GM19023 (cell line): Measurements from ENCODE around the gene CDC25A.

ENCODE experiments used
- ATAC-seq: cut with Tn5 transposase; IDR thresholded peaks from one replicate; pipeline ENCODE4 v1.9.1; 2021; ENCODE audit warnings: mild to moderate bottlenecking, moderate library complexity; ENCODE audit not compliant: unreplicated experiment

Gene CDC25A

DNA sequence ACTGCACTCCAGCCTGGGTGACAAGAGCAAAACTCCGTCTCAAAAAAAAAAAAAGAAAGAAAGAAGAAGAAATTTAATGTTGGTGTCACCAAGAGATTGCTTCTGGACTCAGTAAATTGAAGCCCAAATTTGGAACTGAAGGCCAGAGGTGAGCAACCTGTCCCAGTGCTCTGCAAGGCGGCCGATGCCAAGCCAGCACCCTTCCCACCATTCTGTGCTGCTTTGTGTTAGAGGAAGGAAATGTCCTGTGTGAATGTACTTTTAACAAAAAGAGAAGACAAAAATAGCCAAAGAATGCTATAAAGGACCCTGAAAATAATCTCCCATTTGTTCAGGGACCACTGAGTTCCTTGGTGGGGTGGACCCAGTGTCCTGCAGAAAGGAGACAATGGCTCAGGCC, 44.6 kb downstream of the CDC25A start:
- ATAC-seq, result no peak

DNA sequence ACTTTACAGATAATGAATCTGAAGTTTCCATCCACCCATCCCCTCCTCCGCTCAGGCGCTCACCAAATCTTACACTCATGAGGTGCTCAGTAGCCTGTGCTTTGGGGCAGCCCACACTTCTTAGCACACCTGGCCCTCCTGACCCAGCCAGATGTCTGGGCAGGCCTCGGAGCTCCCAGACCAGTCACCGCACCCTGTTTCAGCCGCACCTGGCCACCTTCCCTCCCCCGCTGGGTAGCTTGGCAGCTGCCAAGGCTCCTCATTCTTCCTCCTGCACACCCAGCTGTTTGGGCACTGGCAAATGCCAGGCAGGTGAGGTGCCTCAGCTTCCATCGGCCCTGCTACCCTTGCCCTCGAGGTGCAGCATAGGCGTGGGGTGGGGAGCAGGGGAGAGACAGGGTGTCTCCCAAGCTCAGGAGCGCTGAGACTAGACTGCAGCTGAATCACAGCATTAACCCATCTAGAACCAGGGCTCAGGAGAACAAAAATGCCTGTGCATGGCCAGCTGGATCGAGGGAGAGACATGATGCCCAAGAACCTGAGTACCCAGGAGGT, 45.8 kb downstream of the CDC25A start:
- ATAC-seq, result no peak

DNA sequence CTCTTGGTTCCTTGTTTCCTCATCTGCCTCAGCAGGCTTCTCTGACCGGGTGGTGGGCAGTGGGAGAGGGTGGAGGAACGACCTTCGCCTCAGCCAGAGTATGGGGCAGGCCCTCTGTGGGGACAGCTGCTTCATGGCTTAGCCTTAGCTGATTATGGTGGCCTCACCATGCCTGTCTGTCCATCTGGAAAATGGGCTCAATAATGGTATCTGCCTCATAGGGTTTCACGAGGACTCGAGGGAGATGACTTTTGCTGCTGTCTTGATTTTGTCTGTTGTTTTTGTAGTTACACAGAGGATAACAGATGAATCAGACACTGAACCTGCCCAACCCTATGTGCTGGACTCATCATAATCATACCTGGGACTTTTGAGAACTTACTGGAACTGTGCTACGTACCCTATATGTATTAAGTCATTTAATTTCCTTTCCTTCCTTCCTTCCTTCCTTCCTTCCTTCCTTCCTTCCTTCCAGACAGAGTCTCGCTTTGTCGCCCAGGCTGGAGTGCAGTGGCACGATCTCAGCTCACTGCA, 46.5 kb downstream of the CDC25A start:
- ATAC-seq, result no peak

DNA sequence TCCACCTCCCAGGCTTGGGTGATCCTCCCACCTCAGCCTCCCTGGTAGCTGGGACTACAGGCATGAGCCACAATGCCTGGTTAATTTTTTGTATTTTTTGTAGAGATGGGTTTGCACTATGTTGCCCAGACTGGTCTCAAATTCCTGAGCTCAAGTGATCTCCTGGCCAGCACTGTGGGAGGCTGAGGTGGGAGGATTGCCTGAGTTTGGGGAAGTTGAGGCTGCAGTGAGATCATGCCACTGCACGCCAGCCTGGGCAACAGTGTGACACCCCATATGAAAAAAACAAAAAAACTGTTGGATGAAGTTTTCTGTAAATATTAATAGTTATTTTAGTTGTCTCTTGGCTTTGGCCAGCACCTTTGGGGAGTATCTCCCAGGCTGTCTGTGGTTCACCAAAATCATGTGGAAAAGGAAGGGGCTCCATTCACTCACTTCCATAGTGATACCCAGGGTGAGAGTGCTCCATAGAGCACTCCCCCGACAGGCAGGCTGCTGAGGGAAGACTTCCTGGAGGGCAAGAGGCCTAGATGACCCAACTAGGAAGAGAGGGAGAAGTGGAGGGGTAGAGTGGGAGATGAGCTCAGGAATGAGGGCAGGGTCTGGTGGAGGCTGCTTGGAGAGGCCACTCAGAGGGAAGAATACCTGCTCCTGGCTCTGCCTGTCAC, 47.1 kb downstream of the CDC25A start:
- no peak for ATAC-seq

DNA sequence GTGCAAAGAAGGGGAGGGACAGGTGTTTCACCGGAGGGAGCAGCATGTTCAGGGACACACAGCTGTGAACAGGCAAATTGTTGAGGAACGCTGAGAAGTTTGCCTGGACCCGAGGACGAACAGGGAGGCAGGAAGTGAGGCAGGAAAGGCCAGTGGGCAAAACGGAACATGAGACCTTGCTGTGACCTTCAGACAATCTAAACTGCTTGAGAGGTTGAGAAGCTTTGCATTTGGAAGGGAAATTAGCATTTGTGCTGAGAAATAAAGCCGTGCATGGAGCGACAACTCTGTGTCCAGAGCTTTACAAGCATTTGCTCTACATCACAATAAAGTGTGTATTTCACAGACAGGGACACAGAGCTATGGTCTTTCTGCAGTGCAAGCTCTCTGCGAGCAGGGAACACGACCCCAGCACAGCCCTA, 47.9 kb downstream of the CDC25A start:
- no peak for ATAC-seq

DNA sequence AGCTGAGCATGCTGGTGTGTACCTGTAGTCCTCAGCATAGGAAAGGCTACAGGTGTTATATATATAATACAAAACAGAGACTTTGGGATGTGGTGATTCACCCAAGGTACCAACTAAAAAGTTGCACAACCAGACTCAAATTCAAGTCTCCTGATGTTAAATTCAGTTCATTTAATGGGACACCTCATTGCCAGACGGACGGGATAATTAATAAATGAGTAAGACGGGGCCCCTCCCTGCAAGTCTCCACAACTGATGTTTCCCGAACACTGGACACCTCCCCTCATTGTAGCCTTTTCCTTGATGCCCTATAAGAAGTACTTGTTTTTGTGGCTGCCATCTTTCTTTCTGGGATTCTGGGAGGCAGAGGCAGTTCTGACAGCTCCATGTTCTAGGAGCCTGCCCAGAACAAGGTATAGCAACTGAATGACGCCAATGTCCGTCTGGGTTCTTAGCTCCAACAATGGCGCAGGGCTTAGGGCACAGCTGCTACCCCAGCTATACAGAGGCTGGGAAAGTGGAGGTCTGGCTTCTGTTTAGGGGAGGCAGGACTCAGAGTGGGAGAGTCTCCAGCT, 50.7 kb downstream of the CDC25A start:
- no peak for ATAC-seq

DNA sequence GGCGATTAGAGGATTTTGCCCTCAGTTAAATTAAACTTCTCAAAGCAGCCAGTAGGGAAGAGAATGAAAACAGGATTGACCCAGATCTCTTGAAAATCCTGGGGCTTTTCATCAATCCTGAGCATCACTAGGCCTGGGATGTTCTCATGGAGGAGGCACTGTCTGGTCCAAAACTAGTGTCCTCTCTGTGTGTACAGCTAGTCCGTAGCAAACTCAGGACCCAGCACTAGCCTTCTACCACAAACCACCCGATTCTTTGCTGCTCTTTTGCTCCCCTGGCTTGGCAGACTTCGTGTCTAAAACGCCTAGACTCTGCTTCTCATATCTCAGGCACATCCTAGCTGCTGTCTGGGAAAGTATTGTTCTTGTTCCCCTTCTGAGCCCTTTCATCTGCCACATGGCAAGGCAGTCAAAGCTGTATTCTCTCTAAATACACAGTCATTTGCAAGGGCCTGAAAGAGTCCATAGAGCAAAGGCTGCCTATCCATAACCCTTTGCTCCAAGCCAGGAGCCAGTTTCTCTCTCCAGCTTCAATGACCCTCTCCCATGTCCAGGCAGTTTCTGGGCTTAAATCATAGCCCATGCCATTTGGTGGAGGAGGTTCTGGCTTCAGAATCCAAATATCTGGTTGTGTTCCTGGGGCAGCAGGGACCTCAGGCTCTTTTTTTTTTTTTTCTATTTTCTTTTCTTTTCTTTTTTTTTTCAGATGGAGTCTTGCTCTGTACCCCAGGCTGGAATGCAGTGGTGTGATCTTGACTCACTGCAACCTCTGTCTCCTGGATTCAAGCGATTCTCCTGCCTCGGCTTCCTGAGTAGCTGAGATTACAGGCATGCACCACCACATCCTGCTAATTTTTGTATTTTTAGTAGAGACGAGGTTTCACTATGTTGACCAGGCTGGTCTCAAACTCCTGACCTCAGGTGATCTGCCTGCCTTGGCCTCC, 52.4 kb downstream of the CDC25A start:
- ATAC-seq, result no peak

DNA sequence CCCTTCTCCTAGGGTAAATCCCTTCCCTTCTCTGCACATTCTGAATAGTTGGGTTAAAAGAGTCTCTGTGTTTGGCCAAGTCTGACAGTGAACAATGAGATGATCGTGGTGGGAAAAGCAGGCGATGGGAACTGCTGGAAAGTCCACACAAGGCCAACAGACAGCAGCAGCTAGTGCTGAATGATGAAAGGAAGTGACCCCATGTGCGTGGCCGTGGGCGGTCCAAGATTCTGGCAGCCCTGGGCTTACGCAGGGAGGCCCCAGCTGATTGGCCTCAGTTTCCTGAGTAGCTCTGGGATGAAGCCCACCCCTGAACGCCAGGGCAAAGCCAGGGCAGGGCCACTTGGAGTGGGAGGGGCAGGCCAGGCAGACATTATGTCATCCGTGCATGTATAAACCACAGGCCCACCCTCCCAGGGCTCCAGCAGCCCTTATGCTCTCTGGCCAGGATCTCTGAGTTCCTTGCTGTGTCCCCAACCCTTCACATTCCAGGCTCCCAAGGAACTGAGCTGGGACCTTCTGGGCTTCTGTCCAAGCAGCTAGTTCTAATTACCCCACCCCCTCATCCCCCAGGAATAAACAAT, 57.8 kb downstream of the CDC25A start:
- ATAC-seq, result no peak

DNA sequence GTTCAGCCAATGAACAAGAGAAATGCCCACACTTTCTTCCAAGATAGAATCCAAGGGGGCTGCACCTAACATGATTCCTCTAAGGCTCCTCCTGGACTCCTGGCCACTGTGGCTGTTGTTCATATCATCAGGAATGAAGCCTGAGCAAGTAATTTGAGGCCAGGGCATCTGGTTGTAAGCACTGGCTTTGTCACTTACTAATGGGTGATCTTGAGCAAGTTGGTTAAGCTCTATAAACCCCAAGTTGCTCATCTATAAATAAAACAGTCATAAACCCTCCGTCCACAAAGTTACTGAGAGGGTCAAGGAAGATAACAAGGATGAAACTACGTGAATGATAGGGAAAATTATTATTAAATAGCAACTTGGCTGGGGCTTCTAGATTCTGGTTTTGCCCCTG, 58.3 kb downstream of the CDC25A start:
- no peak for ATAC-seq

DNA sequence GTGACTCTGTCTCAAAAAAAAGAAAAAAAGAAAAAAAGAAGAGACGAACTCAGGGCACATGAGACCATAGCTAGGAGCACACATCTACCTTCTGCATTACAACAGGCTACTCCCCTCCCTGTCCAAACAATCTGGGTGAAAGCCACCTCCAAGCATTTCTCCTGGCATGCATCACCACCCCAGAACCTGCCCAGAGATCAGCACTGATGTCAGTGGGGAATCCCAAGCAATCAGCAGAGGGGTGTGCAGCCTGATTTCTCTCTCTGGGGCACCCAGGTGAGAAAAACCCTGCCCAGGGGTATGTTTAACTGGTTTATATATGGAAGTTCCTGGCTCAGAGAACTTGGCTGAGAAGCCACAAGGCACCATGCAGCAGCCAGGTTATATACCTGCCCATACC, 59.4 kb downstream of the CDC25A start:
- ATAC-seq, result no peak

DNA sequence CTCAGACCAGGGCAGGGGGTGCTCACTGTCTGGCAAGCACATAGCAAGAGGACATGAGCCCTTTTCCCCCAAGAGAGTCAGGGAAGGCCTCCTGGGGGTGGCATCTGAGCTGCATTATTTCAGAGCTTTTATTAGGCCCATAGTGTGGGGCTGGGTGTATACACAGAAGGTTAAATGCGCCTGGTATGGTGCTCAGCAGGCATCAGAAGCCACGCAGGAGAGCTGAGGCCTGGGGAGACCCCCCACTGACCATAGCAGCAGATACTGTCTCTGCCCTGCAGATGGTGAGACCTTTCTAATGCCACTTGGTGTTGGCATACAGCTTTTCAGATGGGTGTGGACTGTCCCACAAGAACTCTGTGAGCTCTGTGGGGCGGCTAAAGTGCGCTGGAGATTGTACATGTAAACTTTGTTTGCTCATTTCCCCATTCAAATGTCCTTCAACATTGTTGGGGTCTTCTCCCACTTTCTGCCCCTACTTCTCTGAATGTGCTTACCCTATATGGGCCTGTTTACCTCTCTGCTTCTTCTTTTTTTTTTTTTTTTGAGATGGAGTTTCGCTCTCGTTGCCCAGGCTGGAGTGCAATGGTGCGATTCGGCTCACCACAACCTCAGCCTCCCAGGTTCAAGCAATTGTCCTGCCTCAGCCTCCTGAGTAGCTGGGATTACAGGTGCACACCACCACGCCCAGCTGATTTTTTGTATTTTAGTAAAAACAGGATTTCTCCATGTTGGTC, 62.2 kb downstream of the CDC25A start:
- ATAC-seq, result no peak

DNA sequence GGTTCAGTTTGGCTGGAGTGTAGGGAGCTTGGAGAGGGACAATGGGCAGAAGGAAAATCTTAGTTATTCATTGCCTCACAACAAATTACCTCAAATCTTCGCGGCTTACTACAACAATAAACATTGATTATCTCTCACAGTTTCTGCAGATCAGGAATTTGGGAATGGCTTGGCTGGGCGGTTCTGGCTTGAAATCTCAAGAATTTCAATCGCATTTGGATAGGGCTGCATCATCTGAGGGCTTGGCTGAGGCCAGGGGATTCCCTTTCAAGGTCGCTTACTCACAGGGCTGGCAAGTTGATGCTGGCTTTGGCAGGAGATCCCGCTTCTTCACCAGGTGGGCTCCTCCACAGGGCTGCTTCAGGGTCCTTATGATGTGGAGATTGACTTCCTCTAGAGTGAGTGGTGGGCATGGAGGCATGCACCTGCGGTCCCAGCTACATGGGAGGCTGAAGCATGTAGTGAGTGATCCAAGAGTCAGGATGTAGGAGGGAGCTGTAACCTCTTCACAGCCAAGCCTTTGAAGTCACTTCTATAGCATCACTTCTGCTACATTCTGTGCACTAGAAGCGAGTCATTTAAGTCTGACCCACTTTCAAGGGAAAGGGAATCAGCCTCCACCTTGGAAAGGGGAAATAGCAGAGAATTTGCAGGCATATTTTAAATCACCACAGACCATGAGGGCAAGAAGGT, 63.1 kb downstream of the CDC25A start:
- no peak for ATAC-seq

DNA sequence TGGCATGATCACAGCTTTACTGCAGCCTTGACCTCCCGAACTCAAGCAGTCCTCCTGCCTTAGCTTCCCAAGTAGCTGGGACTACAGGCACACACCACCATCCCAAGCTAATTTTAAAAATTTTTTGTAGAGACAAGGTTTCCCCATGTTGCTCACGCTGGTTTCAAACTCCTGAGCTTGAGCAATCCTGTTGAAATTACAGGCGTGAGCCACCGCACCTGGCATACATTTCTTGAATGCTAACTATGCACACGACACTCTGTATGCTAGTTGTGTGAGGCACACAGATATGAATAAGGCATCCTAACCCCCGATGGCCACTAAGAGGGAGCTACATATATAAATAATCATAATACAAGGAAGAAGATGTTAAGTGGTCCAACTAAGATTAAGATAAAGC, 64.9 kb downstream of the CDC25A start:
- ATAC-seq, result no peak

DNA sequence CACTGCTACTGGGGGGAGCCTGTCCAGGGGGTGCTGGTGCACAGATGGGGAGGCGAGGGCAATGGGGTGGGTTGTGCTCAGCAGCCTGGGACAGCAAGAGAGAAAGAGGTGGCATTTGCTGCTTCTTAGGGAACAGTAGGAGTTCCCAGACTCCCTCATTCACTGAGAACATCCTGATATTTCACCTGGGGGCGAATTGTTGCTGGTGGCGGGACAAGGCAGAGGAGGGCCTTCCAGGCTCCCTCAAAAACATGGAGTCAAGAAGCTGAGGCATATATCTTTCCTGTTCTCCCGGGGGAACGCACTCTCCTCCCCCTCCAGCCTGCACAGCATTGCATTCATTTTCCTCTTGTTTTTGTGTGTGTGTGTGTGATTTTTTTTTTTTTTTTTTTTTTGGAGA, 65.7 kb downstream of the CDC25A start:
- no peak for ATAC-seq

DNA sequence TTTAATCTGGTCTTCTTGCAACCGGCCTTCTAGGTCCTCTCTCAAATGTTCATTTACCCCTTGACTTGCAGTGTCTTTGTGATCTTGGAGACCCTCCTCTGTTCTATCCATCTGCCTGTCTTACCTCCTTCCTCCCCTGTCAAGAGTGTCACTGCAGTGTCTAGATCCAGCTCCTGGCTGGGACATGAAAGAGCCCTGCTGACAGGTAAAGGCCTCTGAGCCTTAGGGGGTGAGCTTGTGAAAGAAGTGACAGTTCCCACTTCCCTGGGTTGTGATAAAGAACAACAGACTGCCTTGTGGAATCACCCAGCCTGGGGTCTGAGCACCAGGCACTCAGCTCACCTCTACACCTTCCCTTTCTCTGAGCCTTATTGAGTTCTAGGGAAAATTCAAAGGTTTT, 68.0 kb downstream of the CDC25A start:
- no peak for ATAC-seq

DNA sequence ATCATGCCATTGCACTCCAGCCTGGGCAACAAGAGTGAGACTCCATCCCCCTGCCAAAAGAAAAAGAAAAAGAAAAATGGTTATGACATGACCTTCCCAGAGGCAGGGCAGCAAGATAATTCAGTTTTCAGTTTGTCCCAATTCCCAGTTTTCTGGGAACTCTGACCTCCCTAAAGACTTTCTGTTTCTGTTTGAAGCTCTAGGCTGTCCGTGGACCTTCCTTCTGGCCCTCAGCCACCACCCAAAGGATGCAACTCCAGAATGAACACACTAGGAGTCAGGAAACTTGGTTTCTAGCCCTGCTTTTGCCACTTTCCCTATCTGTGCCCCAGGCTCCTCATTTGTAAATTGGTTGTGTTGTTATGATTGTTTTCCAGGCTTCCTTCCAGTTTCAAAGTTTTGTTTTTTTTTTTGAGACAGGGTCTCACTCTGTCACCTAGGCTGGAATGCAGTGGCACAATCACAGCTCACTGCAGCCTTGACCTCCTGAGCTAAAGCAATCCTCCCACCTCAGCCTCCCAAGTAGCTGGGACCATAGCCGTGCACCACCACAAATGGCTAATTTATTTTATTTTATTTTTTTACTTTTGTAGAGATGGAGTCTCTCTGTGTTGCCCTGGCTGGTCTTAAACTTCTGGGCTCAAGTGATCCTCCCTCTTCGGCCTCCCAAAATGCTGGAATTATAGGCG, 68.6 kb downstream of the CDC25A start:
- ATAC-seq, result no peak

DNA sequence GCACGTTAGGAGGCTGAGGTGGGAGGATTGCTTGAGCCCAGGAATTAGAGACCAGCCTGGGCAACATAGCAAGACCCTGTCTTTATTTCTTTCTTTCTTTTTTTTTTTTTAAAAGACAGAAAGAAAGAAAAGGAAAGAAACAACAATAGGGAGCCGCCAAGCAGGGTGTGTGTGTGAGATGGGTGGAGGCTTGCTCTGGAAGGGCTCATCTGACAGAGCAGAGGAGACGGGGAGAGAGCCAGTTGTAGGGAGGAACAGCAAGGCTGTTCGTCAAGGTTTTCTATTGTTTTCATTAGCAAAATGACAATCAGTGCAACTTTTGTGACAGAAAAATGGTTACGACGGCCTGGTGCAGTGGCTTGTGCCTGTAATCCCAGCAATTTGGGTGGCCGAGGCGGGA, 69.3 kb downstream of the CDC25A start:
- ATAC-seq, result no peak

DNA sequence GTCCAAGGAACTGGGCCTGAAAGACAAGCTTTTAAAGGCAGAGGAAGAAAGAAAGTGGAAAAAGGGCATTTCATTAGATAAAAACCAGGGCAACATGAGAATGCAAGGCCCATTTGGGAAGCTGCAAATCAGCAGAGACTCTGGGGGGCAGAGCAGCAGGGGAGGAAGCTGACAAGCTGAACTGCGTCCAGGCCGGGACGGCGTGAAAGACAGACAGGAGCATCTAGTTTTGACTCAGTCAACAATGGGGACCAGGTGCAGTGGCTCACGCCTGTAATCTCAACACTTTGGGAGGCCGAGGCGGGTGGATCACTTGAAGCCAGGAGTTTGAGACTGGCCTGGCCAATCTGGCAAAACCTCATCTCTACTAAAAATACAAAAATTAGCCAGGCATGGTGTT, 69.9 kb downstream of the CDC25A start:
- ATAC-seq, result no peak

DNA sequence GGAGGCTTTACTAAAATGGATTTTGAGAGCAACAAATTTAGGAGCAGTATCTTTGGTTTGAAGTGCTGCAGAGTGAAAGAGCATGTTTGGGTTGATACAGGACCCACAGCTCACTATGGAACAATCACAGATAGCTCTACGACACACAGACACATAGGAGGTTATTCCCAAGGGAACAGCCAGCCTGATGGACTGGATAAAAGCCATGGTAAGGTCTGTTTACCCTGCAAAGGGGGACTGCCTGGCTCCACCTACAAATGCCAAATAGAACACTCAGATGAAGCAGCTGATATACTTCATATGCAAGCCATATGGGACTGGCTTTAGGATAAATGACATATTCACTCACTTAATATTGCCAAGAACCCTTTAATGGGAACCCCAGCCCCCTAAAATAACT, 75.4 kb downstream of the CDC25A start:
- ATAC-seq, result no peak
